GM18868 (cell line): ENCODE results near the gene ABCG4.
"Not testable (repeated sequence)": the region's sequence is repeated elsewhere in the genome, so short reads cannot be mapped to it uniquely, and the experiment has no call there.

Experiments used
- ATAC-seq: cut with Tn5 transposase; IDR thresholded peaks from one replicate; pipeline ENCODE4 v1.9.1; 2021; ENCODE audit warnings: mild to moderate bottlenecking, moderate library complexity; ENCODE audit not compliant: unreplicated experiment

The ABCG4 gene

DNA sequence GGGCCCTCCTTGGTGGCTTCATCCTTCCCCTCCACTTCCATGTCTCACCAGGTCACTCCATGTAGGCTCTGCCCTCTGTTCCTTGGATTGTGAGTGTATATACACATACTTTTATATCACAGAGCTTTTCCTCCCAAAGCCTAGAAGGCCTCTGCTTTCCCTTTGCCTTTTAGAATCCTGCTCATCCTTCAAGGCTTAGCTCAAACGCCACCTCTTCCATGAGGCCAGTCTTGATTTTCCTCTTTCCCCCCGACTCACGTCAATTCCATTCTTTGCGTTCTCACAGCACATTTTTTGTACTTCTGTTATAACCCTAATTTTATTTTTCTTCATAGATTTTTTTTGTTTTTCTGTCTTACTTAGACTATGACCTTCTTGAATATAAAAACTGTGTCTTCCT is 3.8 kb downstream of the ABCG4 start:
- no peak for ATAC-seq

- no peak for ATAC-seq
These were observed 4.4 kb downstream of the ABCG4 start for GRCh38 chr11:119153049-119153818.

DNA sequence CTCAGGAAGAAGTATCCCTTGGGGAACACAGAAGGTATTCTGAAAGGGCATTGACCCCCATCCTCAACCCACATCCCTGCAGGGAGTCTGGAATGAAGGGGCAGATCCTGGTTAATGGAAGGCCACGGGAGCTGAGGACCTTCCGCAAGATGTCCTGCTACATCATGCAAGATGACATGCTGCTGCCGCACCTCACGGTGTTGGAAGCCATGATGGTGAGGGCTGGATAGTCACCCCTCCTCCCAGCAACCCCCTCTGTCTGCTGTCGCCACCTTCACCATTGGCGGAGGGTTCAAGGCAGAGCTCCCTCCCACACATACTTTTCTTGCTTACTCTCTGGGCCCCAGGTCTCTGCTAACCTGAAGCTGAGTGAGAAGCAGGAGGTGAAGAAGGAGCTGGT is 5.3 kb downstream of the ABCG4 start:
- ATAC-seq = no peak

GRCh38 chr11:119155733-119156492 is 7.1 kb downstream of the ABCG4 start:
- no peak for ATAC-seq

DNA sequence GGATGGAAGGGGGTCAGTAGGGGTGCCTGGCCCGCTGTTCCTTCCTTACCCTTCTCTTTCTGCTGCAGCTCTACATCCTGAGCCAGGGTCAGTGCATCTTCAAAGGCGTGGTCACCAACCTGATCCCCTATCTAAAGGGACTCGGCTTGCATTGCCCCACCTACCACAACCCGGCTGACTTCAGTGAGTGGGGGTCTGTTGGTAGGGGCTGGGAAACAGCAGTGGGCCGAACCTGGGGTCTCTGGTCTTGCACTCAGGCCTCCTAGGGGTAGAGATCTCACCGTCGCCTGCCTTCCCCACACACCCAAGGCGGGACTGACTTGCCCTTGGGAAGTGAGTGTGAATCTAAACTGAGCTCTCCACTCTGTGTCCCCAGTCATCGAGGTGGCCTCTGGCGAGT is 7.6 kb downstream of the ABCG4 start:
- no peak for ATAC-seq

DNA sequence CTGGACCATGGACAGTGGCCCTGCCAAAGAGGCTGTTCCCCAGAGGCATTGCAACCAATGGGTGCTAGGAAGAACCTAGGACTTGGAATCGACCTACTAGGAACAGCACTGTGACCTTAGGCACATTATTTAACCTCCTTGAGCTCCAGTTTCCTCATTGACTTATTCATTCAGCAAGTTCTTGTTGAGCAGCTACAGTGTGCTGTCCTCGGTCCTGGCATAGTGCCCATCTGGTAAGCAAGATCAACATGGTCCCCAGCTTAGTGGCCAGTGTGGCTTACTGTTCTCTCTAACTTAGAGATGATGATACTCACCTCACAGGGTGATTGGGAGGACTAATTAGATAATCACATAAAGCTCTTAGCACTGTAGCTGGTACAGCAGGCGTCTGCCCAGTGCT is 8.2 kb downstream of the ABCG4 start:
- no peak for ATAC-seq

GRCh38 chr11:119158467-119158866 is 9.6 kb downstream of the ABCG4 start:
- ATAC-seq = no peak

DNA sequence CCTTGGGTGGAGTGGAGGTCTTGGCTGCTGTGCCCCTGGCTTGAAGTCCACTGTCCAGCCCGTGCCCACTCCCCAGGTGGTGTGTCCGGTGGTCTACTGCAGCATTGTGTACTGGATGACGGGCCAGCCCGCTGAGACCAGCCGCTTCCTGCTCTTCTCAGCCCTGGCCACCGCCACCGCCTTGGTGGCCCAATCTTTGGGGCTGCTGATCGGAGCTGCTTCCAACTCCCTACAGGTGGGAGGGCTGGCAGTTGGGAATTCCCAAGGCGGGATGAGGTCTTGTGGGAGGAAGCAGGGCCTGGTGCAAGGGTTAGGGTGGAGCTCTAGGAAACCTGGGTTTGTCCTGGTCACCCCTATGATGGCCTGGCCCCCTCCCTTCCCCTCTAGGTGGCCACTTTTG is 11.3 kb downstream of the ABCG4 start:
- no peak for ATAC-seq

DNA sequence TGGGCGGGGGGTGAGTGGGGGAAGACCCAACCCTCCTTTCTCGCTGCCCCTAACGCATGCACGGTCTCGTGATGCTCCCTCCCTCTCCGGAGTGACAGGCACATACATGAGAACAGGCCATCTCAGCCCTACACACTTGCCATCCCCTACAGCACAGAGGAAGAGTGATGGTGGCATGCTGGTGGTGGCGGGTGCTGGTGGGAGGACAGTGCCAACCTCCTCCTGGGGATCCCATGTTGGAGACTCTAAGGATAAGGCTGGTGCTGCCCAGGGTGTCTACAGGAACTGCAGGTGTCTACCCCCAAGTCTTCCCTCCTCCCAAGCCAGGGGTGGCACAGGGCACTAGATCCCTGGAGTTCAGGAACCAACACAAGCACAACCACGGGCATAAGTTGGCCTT is 13.0 kb downstream of the ABCG4 start:
- ATAC-seq = no peak

DNA sequence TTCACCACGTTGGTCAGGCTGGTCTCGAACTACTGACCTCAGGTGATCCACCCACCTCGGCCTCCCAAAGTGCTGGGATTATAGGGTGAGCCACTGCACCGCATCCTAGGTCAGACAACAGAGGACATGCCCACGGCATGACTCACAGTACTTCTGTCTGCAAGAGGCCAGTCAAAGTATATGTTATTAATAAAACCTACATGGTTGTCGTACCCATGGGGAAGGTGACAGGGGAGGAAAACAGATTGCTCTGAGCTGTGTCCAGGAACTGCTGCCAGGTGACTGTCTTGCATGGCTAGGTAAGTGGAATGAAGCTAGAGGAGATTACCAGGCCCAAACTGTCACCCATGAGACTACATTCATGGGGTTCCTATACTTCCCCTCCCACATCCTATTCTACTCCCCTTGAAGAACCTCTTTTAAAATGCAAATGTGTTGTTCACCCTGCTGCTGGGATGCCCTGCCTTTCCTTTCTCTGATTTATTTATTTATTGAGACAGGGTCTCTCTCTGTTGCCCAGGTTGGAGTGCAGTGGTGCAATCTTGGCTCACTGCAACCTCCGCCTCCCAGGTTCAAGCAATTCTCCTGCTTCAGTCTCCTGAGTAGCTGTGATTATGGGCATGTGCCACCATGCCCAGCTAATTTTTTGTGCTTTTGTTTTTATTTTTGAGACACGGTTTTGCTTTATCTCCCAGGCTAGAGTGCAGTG is 17.7 kb downstream of the ABCG4 start:
- ATAC-seq = no peak

DNA sequence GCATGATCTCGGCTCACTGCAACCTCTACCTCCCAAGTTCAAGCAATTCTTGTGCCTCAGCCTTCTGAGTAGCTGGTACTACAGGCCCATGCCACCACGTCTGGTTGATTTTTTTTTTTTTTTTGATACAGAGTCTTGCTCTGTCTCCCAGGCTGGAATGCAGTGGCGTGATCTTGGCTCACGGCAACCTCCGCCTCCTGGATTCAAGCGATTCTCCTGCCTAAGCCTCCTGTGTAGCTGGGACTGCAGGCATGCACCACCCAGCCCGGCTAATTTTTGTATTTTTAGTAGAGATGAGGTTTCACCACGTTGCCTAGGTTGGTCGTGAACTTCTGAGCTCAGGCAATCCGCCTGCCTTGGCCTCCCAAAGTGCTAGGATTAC is 18.2 kb downstream of the ABCG4 start:
- not testable (repeated sequence) for ATAC-seq

DNA sequence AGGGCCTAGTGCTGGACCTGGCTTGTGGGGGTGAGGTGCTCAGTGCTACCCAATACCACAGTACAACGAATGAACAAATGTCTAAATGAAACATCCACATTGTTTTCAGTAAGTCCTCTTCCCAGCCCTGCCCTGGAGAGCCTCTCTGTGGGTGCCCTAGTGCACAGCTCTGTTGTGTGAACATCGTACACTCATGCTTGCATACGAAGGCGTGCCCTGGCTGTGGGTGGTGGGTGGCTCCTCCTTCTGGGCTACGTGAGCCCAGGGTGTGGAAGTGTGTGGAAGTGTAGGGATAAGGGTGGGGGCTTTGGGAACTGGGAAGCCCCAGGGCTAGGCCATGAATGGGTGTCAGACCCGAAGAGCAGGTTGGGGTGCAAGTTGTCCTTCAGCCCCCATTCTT is 19.1 kb downstream of the ABCG4 start:
- ATAC-seq = no peak

DNA sequence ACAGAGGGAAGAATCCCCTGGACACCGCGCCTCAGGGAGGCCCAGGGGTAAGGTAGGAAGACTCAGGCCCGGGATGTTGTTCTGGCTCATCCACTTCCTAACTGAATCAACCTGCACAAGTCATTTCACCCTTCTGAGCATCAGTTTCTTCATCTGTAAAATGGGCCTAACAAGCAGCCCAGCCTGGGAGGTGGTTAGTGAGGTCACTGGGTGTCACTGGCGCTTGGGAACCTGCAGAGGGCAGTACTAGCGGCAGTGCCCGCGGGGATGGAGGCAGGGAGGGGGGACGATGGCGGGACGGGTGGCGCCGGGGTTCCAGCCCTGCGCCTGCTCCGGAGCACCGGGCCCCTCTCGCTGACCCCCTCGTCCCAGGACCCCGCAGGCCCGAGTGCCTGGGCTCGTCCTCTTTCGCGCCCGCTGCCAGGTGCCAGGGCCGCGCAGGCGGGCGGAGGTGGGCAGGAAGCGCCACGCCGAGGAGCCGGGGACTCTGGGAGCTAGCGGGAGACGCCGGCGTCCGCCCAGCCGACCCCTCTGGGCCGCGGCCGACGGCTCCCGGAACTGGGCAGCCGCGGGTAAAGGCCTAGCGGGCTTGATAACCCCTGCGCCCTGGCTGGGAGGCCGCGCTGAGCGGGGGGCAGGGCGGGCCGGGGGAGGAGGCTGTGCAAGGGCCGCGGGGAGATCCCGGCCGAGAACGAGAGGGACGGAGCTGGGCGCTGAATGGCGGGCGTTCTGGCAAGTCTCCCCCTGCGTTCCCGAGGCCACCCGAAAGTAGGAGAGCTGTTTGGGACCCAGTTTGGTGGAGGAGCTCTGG is 19.8 kb downstream of the ABCG4 start, which contains the start of gene NLRX1:
NLRX1 (plus strand) TSS at position 255 of the 811 bp plus-strand sequence. CDS start 2,679 bp downstream, outside the sequence.
- peak; percentile 93 for ATAC-seq

DNA sequence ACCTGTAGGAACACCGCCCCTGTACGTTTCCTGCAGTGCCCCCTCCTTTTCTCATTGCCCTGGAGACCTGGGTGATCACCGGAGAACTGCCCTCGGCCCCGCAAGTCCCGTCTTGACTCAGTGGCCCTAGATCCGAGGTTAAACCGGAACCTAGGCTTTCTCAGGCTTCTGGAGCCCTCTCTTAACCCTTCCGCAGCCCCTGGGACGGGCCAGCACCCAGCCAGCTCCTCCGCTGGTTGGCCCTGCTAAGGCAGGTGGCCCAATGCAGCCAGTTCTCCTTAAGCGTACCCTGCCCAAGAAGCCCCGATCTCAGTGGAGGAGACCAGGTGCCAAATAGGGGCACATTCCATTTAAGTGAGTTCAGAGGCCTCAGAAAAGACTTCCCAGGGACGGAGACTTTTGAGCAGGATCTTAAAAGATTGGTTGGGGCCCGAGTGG is 20.4 kb downstream of the ABCG4 start:
- ATAC-seq = peak; percentile 8

GRCh38 chr11:119172513-119172912 is 23.7 kb downstream of the ABCG4 start:
- ATAC-seq = no peak

- ATAC-seq = no peak
These were observed 24.6 kb downstream of the ABCG4 start for GRCh38 chr11:119173453-119173852.

- ATAC-seq = no peak
These were observed 26.7 kb downstream of the ABCG4 start for GRCh38 chr11:119175493-119176077.

- ATAC-seq = no peak
These were observed 29.4 kb downstream of the ABCG4 start for GRCh38 chr11:119178166-119178680.

DNA sequence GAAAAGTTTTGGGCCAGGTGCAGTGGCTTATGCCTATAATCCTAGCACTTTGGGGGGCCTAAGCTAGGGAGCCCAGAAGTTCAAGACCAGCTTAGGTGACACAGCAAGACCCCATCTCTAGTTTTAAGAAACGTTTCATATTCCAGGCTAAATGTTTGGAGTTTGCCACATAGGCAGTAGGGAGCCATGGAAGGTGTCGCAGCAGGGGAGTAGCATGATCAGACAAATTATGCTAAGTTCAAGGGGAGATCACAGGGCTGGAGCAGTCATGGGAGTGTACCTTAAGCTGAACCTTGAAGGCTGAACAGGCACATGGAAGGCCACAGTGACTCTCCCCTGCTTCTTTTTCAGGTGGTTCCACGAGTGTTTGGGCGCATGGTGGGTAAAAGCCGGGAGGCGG is 30.5 kb downstream of the ABCG4 start:
- no peak for ATAC-seq

DNA sequence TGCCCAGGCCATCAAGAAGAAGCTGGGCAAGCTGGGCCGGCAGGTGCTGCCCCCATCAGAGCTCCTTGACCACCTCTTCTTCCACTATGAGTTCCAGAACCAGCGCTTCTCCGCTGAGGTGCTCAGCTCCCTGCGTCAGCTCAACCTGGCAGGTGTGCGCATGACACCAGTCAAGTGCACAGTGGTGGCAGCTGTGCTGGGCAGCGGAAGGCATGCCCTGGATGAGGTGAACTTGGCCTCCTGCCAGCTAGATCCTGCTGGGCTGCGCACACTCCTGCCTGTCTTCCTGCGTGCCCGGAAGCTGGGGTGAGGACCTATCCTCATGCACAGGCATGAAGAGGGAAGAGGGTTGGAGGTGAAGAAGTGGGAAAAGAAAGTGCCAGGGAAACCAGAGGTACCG is 31.1 kb downstream of the ABCG4 start:
- no peak for ATAC-seq
